Neural cell (in vitro differentiated cells): ENCODE results near the gene CHD2.

Source experiments
- CTCF ChIP-seq: fragments of 450-650 bp; IDR thresholded peaks from 2 replicates; pipeline ENCODE4 v1.5.1; 2014; ENCODE audit warnings: antibody characterized with exemption, mild to moderate bottlenecking, moderate library complexity; ENCODE audit not compliant: poor library complexity, severe bottlenecking
- EP300 ChIP-seq: fragments of 450-650 bp; conservative IDR thresholded peaks from 2 replicates; pipeline ENCODE4 v1.6.1; 2014; ENCODE audit warnings: antibody characterized with exemption, mild to moderate bottlenecking, moderate library complexity; ENCODE audit not compliant: poor library complexity, severe bottlenecking
- EZH2 ChIP-seq: fragments of 200-600, 300-800 bp; shearing (Covaris generic), sonication (generic); IDR thresholded peaks from 2 replicates; pipeline ENCODE4 v1.6.1; 2014; ENCODE audit warnings: antibody characterized with exemption, low read length, borderline replicate concordance, mild to moderate bottlenecking; ENCODE audit not compliant: insufficient read depth, poor library complexity, severe bottlenecking
- MXI1 ChIP-seq: fragments of 450-650 bp; conservative IDR thresholded peaks from 2 replicates; pipeline ENCODE4 v1.6.1; 2014; ENCODE audit warnings: antibody characterized with exemption, mild to moderate bottlenecking; ENCODE audit not compliant: poor library complexity, severe bottlenecking
- POLR2AphosphoS5 ChIP-seq: IDR thresholded peaks from 2 replicates; pipeline ENCODE4 v1.6.1; 2012
- RAD21 ChIP-seq: fragments of 450-650 bp; conservative IDR thresholded peaks from 2 replicates; pipeline ENCODE4 v1.6.1; 2014; ENCODE audit warnings: antibody characterized with exemption, mild to moderate bottlenecking, moderate library complexity
- REST ChIP-seq: IDR thresholded peaks from 2 replicates; pipeline ENCODE4 v1.6.1; 2012; ENCODE audit warnings: borderline replicate concordance
- SMC3 ChIP-seq: fragments of 450-650 bp; conservative IDR thresholded peaks from 2 replicates; pipeline ENCODE4 v1.6.1; 2014; ENCODE audit warnings: antibody characterized with exemption, mild to moderate bottlenecking, moderate library complexity; ENCODE audit not compliant: poor library complexity
- TAF1 ChIP-seq: IDR thresholded peaks from 2 replicates; pipeline ENCODE4 v1.6.1; 2012; ENCODE audit warnings: low read depth

GRCh38 chr15:93041159-93041547, 141.0 kb downstream of the CHD2 start:
- TF ChIP-seq EP300 (no peak), RAD21 (no peak), POLR2AphosphoS5 (no peak), CTCF (no peak), EZH2 (no peak), REST (no peak), SMC3 (no peak), TAF1 (no peak), MXI1 (no peak)
